ENCODE measurements around the gene CTDP1. TPM values are rescaled to one million over a fixed set of nuclear protein-coding genes. Genes with fewer than 3 reads are reported as not detected.
"Not testable (repeated sequence)": the region's sequence is repeated elsewhere in the genome, so short reads cannot be mapped to it uniquely, and the experiment has no call there.

CTDP1 gene
- total RNA-seq, 1 donor from 2014 or later, result 23.3 TPM

DNA sequence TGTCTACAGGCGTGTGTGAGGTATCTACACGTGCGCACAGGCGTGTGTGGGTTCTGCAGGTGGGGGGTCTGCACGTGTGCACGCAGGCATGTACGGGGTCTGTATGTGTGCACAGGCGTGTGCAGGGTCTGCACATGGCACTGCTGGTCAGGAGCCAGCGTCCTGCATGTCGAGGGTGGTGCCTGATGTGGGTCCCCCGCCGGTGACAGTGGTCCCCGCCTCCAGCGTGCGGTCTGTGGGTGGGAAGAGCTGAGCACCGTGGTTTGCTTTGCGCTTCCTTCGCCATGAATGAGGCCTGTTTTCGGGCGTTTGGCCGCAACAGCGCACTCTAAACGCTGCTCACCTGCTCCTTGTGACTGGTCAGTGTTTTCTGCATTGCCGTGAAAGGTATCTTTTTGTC is 57.2 kb downstream of the CTDP1 start:
- H3K4me1 ChIP-seq, result no peaks in the 10 kb centered on the region
- intact Hi-C loops (cut with DNase I), result no loop called here
- no peak for DNase-seq (ENCODE audit: extremely low spot score in 2 of 2)
- H3K27me3 ChIP-seq, result no peaks in the 10 kb centered on the region
- H3K27ac ChIP-seq, result no peak overlapping the region
- no peaks in the 10 kb centered on the region for H3K9me3 ChIP-seq
- H3K4me3 ChIP-seq, result no peak overlapping the region
- H3K36me3 ChIP-seq, result peaks cover 0 to 63% of the 10 kb centered on the region in 2 donors
- TF ChIP-seq POLR2A (IDR thresholded peaks at IDR 0.05) (no peak), POLR2AphosphoS5 (IDR thresholded peaks at IDR 0.05; ENCODE audit: insufficient read depth in 1 of 2, low read depth in 1 of 2) (no peak)
- TF ChIP-seq, protein P1, sequence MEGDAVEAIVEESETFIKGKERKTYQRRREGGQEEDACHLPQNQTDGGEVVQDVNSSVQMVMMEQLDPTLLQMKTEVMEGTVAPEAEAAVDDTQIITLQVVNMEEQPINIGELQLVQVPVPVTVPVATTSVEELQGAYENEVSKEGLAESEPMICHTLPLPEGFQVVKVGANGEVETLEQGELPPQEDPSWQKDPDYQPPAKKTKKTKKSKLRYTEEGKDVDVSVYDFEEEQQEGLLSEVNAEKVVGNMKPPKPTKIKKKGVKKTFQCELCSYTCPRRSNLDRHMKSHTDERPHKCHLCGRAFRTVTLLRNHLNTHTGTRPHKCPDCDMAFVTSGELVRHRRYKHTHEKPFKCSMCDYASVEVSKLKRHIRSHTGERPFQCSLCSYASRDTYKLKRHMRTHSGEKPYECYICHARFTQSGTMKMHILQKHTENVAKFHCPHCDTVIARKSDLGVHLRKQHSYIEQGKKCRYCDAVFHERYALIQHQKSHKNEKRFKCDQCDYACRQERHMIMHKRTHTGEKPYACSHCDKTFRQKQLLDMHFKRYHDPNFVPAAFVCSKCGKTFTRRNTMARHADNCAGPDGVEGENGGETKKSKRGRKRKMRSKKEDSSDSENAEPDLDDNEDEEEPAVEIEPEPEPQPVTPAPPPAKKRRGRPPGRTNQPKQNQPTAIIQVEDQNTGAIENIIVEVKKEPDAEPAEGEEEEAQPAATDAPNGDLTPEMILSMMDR (IDR thresholded peaks at IDR 0.05), result no peak

DNA sequence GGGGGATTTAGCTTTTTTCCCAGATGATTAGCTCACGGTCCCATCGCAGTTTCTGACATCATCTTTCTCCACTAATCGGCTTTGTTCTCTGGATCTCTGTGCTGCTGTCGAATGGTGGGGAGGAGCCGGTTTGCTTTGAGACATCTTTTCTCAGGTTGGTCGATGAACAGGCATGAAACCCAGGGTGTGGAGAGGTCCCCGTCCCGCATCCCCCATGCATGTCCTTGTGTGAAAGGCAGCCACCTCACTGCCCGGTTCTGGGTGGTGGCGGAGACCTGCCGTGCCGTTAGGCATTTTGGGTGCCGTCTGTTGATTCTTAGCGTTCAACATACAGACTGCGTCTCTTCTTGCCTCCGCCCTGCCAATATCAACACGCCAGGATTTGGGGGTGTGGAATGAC is 57.8 kb downstream of the CTDP1 start:
- Histone ChIP-seq H3K36me3 (peaks cover 0 to 63% of the 10 kb centered on the region in 2 donors), H3K4me3 (no peak overlapping the region), H3K9me3 (no peaks in the 10 kb centered on the region), H3K27ac (no peak overlapping the region), H3K27me3 (no peaks in the 10 kb centered on the region), H3K4me1 (no peaks in the 10 kb centered on the region)
- TF ChIP-seq POLR2AphosphoS5 (IDR thresholded peaks at IDR 0.05; ENCODE audit: insufficient read depth in 1 of 2, low read depth in 1 of 2) (no peak), POLR2A (IDR thresholded peaks at IDR 0.05) (no peak)
- TF ChIP-seq, protein P1 (IDR thresholded peaks at IDR 0.05), result no peak
- intact Hi-C loops (cut with DNase I), result no loop called here
- DNase-seq (ENCODE audit: extremely low spot score in 2 of 2), result no peak

DNA sequence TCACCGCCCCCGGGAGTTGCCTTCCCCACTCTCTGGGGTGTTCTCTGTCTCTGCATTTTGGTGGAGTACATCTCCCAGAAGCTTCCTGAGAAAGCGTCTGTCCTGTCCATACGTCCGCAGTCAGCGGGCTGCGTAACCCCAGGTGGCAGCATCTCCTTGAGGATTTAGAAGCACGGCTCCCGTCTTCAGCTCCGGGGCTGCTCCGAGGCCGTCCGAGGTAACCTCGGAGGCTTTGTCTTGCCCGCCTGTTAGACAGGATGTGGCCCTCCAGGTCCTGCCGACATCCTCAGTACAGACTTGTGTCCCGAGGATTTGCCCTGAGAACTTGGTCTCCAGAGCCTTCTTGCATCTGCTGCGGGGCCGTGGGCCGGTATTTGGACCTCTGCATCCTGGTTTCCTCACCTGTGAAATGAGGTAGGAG is 58.4 kb downstream of the CTDP1 start:
- intact Hi-C loops (cut with DNase I), result no loop called here
- H3K4me3 ChIP-seq, result no peak overlapping the region
- H3K4me1 ChIP-seq, result no peaks in the 10 kb centered on the region
- H3K27ac ChIP-seq, result no peak overlapping the region
- TF ChIP-seq, protein P1 (IDR thresholded peaks at IDR 0.05), result no peak
- TF ChIP-seq POLR2A (IDR thresholded peaks at IDR 0.05) (no peak), POLR2AphosphoS5 (IDR thresholded peaks at IDR 0.05; ENCODE audit: insufficient read depth in 1 of 2, low read depth in 1 of 2) (no peak)
- H3K36me3 ChIP-seq, result peaks cover 0 to 60% of the 10 kb centered on the region in 2 donors
- DNase-seq (ENCODE audit: extremely low spot score in 2 of 2), result no peak
- H3K27me3 ChIP-seq, result no peaks in the 10 kb centered on the region
- no peaks in the 10 kb centered on the region for H3K9me3 ChIP-seq

DNA sequence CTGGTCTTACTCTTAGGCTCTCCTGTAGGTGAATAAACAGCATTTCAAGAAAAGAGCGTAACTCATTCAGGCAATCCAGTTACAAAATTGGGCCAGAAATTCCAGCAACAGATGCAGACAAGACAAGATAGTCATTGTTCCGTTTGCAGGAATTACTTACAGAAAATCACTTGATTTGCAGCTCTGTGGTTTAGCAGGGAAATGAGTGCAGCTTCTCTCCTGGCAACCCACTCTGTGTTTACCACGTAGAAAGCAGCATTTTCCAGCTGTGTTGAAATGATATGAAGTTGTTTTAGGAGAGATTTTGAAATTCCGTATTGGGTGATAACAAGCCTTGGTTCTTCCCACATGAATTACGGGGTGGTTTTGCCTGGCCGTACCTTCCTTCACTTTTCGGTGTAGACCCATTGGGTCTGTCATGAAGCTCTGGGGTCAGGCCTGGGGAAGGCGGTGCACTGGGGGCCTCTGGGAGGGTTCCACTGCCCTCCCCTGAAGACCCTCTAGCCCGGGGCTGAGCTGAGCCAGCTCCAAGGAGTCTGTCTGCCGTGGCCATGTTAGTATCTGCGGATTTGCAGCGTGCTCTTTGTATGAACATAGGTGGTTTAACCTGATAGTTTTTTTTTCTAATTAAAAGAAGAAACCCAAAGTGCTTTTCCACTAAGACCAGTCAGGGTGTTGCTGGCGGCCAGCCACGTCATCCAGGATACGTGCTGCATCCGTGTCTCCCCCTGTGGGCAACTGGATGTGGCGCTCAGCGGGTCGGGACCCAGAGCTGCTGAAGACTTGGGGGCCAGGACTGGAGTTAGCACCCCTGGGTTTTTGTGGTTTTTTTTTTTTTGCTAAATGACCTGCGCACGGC is 59.2 kb downstream of the CTDP1 start:
- H3K9me3 ChIP-seq, result no peaks in the 10 kb centered on the region
- H3K4me3 ChIP-seq, result no peak overlapping the region
- no peak for DNase-seq (ENCODE audit: extremely low spot score in 2 of 2)
- no peak overlapping the region for H3K27ac ChIP-seq
- H3K4me1 ChIP-seq, result no peaks in the 10 kb centered on the region
- H3K27me3 ChIP-seq, result no peaks in the 10 kb centered on the region
- peaks cover 0 to 52% of the 10 kb centered on the region in 2 donors for H3K36me3 ChIP-seq
- intact Hi-C loops (cut with DNase I), result no loop called here
- no peak for TF ChIP-seq POLR2A (IDR thresholded peaks at IDR 0.05)
- TF ChIP-seq, protein P1 (IDR thresholded peaks at IDR 0.05), result no peak
- TF ChIP-seq POLR2AphosphoS5 (IDR thresholded peaks at IDR 0.05; ENCODE audit: insufficient read depth in 1 of 2, low read depth in 1 of 2), result no peak

DNA sequence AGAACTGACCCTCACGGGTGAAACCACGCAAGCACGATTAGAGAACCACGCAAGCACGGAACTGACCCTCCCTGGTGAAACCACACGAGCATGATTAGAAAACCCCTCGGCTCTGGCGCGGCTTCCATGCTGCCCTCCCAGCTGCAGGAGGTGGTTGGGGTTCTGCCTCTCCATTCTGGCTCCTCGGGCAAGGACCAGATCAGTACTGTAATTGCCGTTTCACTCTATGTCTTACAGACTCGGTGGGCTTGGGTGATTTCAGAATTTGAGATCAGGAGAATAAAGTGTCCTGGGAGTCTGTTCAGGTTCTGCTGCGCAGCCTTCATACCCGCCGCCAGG is 59.8 kb downstream of the CTDP1 start:
- Histone ChIP-seq H3K27ac (no peak overlapping the region), H3K9me3 (no peaks in the 10 kb centered on the region), H3K27me3 (no peaks in the 10 kb centered on the region), H3K36me3 (peaks cover 0 to 46% of the 10 kb centered on the region in 2 donors), H3K4me3 (no peak overlapping the region), H3K4me1 (no peaks in the 10 kb centered on the region)
- DNase-seq (ENCODE audit: extremely low spot score in 2 of 2), result no peak
- intact Hi-C loops (cut with DNase I), result no loop called here
- TF ChIP-seq POLR2A (IDR thresholded peaks at IDR 0.05), result no peak
- TF ChIP-seq, protein P1 (IDR thresholded peaks at IDR 0.05), result no peak
- TF ChIP-seq POLR2AphosphoS5 (IDR thresholded peaks at IDR 0.05; ENCODE audit: insufficient read depth in 1 of 2, low read depth in 1 of 2), result no peak

DNA sequence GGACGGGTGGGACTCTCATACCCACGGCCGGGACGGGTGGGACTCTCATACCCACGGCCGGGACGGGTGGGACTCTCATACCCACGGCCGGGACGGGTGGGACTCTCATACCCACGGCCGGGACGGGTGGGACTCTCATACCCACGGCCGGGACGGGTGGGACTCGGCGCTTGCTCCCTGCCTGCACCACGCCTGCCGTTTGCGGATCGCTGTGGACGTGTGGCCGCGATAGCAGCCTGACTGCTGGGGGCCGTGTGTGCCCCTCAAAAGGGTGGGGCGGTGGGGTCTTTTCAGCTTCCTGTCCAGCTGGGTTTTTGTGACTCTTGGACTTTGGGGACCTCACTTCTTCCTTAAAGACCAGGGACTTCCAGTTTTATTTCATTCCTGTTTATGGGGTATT is 60.4 kb downstream of the CTDP1 start:
- H3K4me1 ChIP-seq; H3K4me3 ChIP-seq; DNase-seq (ENCODE audit: extremely low spot score in 2 of 2); H3K9me3 ChIP-seq; H3K27ac ChIP-seq; H3K27me3 ChIP-seq; intact Hi-C loops (cut with DNase I): not testable (repeated sequence)
- H3K36me3 ChIP-seq, result peaks cover 0 to 41% of the 10 kb centered on the region in 2 donors
